Tibial nerve (tissue), 4 donors: ENCODE measurements around the gene QKI. TPM values are rescaled to one million over a fixed set of nuclear protein-coding genes. Genes with fewer than 3 reads are reported as not detected.

Source experiments
- DNase-seq, 2 donors: peaks; one replicate each; pipeline ENCODE4 v3.0.0-alpha.2; 2019; ENCODE audit warnings: low spot score in 2 of 2
- H3K27ac ChIP-seq, 4 donors: fragments of 200-600 bp; sonication (generic) in 3 of 4; one replicate each; pipeline ENCODE4 v1.5.1; 2017 to 2019; ENCODE audit warnings: mild to moderate bottlenecking in 1 of 4
- H3K27me3 ChIP-seq, 2 donors: fragments of 200-600 bp; sonication (generic) in 1 of 2; one replicate each; pipeline versions ENCODE4 v1.5.1 to v1.6.0; 2017 to 2019
- H3K36me3 ChIP-seq, 3 donors: fragments of 200-600 bp; sonication (generic); one replicate each; pipeline ENCODE4 v1.5.1; 2018 to 2019
- H3K4me1 ChIP-seq, 4 donors: fragments of 200-600 bp; sonication (generic) in 3 of 4; one replicate each; pipeline ENCODE4 v1.5.1; 2017 to 2019
- H3K4me3 ChIP-seq, 4 donors: fragments of 200-600 bp; sonication (generic) in 3 of 4; one replicate each; pipeline ENCODE4 v1.5.1; 2017 to 2019; ENCODE audit warnings: mild to moderate bottlenecking in 1 of 4, moderate library complexity in 1 of 4
- H3K9me3 ChIP-seq, 4 donors: fragments of 200-600 bp; sonication (generic) in 3 of 4; one replicate each; pipeline ENCODE4 v1.5.1; 2017 to 2019
- CTCF ChIP-seq, 5 experiments: fragments of 200-600 bp in 3 of 5; fragments of 450-650 bp in 2 of 5; sonication (generic) in 3 of 5; IDR thresholded peaks; one replicate each; pipeline ENCODE4 v1.5.1; 2016 to 2019; ENCODE audit warnings: antibody characterized with exemption in 5 of 5, mild to moderate bottlenecking in 3 of 5, moderate library complexity in 2 of 5
- EP300 ChIP-seq, 2 donors: sonication (generic); formaldehyde crosslinking; IDR thresholded peaks; one replicate each; pipeline ENCODE4 v1.6.1; 2017; ENCODE audit warnings: antibody characterized with exemption in 2 of 2, mild to moderate bottlenecking in 1 of 2
- POLR2A ChIP-seq, 2 donors: fragments of 450-650 bp; IDR thresholded peaks; one replicate each; pipeline ENCODE4 v1.6.1; 2017; ENCODE audit warnings: antibody characterized with exemption in 2 of 2, mild to moderate bottlenecking in 2 of 2, moderate library complexity in 2 of 2
- WGBS, 2 donors: methylation state at CpG; one replicate each; pipeline ENCODE4 v1.1.5; 2018; 5-methylcytosine and 5-hydroxymethylcytosine counted together
- total RNA-seq, 4 donors: library from RNA; depleted of rRNA; stranded (reverse); fragments of >200 nt; gene quantifications; one replicate each; pipeline ENCODE4 v1.1.0, GENCODE V29; 2016

QKI gene
- total RNA-seq, 4 donors from 2014 or later = 365 to 570 (median 511) TPM

- DNase-seq = peak; percentile 43 to 64
- Histone ChIP-seq H3K27ac (peak overlapping the region; percentile 43 to 83 (median 67)), H3K4me3 (no peak overlapping the region), H3K36me3 (no peaks in the 10 kb centered on the region), H3K4me1 (peaks cover 0 to 99% (median 41%) of the 10 kb centered on the region in 4 donors), H3K27me3 (no peaks in the 10 kb centered on the region), H3K9me3 (no peaks in the 10 kb centered on the region)
- 30 to 39% methylated on average over 4 of the region's 4 CpGs for WGBS, 2 donors
- TF ChIP-seq CTCF (IDR thresholded peaks at IDR 0.05) (no peak), POLR2A (IDR thresholded peaks at IDR 0.05) (no peak), EP300 (IDR thresholded peaks at IDR 0.05) (peak in 1 of 2 donors; percentile 55)
These were observed 76.5 kb downstream of the QKI start for GRCh38 chr6:163490826-163491577.

- DNase-seq = no peak
- TF ChIP-seq EP300 (IDR thresholded peaks at IDR 0.05) = no peak
- no peak for TF ChIP-seq POLR2A (IDR thresholded peaks at IDR 0.05)
- TF ChIP-seq CTCF (IDR thresholded peaks at IDR 0.05) = no peak
- peak overlapping the region in 3 of 4 donors; percentile 43 to 83 (median 82) for H3K27ac ChIP-seq
- 40 to 46% methylated on average over 4 of the region's 4 CpGs for WGBS, 2 donors
- H3K4me1 ChIP-seq = peaks cover 0 to 98% (median 41%) of the 10 kb centered on the region in 4 donors
- H3K36me3 ChIP-seq = no peaks in the 10 kb centered on the region
- H3K4me3 ChIP-seq = no peak overlapping the region
- no peaks in the 10 kb centered on the region for H3K27me3 ChIP-seq
- H3K9me3 ChIP-seq = no peaks in the 10 kb centered on the region
These were observed 77.3 kb downstream of the QKI start for GRCh38 chr6:163491737-163492300.

- TF ChIP-seq EP300 (IDR thresholded peaks at IDR 0.05) (no peak), CTCF (IDR thresholded peaks at IDR 0.05) (no peak), POLR2A (IDR thresholded peaks at IDR 0.05) (no peak)
- Histone ChIP-seq H3K4me1 (peaks cover 0 to 83% (median 29%) of the 10 kb centered on the region in 4 donors), H3K27me3 (no peaks in the 10 kb centered on the region), H3K9me3 (no peaks in the 10 kb centered on the region), H3K4me3 (no peak overlapping the region), H3K36me3 (no peaks in the 10 kb centered on the region), H3K27ac (peak overlapping the region in 1 of 4 donors; percentile 82)
- WGBS, 2 donors = 53 to 59% methylated on average over 6 of the region's 6 CpGs
- no peak for DNase-seq
These were observed 79.8 kb downstream of the QKI start for GRCh38 chr6:163494279-163494727.

GRCh38 chr6:163496205-163496604, 81.7 kb downstream of the QKI start:
- H3K4me3 ChIP-seq = no peak overlapping the region
- H3K4me1 ChIP-seq = peaks cover 0 to 83% (median 26%) of the 10 kb centered on the region in 4 donors
- no peak for DNase-seq
- no peak overlapping the region for H3K27ac ChIP-seq
- TF ChIP-seq CTCF (IDR thresholded peaks at IDR 0.05) = no peak
- TF ChIP-seq POLR2A (IDR thresholded peaks at IDR 0.05) = no peak
- TF ChIP-seq EP300 (IDR thresholded peaks at IDR 0.05) = no peak
- H3K27me3 ChIP-seq = no peaks in the 10 kb centered on the region
- H3K9me3 ChIP-seq = no peaks in the 10 kb centered on the region
- 67 to 85% methylated on average over 1 of the region's 1 CpG for WGBS, 2 donors
- no peaks in the 10 kb centered on the region for H3K36me3 ChIP-seq

- Histone ChIP-seq H3K27ac (no peak overlapping the region), H3K36me3 (peaks cover 0 to 3% (median 0%) of the 10 kb centered on the region in 3 donors), H3K27me3 (no peaks in the 10 kb centered on the region), H3K4me1 (peaks cover 0 to 75% (median 24%) of the 10 kb centered on the region in 4 donors), H3K4me3 (no peak overlapping the region), H3K9me3 (no peaks in the 10 kb centered on the region)
- DNase-seq = no peak
- WGBS, 2 donors = 35 to 37% methylated on average over 2 of the region's 2 CpGs
- TF ChIP-seq CTCF (IDR thresholded peaks at IDR 0.05) (no peak), EP300 (IDR thresholded peaks at IDR 0.05) (no peak), POLR2A (IDR thresholded peaks at IDR 0.05) (no peak)
These were observed 85.6 kb downstream of the QKI start for GRCh38 chr6:163500105-163500504.
